Testis (tissue), 3 donors: ENCODE measurements around the gene CPSF4. TPM values are rescaled to one million over a fixed set of nuclear protein-coding genes. Genes with fewer than 3 reads are reported as not detected.

Experiments
- DNase-seq: peaks from one replicate; pipeline ENCODE4 v3.0.0-alpha.2; 2019
- H3K27ac ChIP-seq, 2 donors: fragments of 200-600 bp; sonication (generic); one replicate each; pipeline ENCODE4 v1.5.1; 2019
- H3K27me3 ChIP-seq: fragments of 200-600 bp; sonication (generic); one replicate; pipeline ENCODE4 v1.5.1; 2019
- H3K36me3 ChIP-seq: fragments of 200-600 bp; sonication (generic); one replicate; pipeline ENCODE4 v1.5.1; 2017; ENCODE audit warnings: low read depth; ENCODE audit errors: missing control alignments
- H3K4me1 ChIP-seq: fragments of 200-600 bp; sonication (generic); one replicate; pipeline ENCODE4 v1.5.1; 2019
- H3K4me3 ChIP-seq, 2 donors: fragments of 200-600 bp; sonication (generic); one replicate each; pipeline ENCODE4 v1.5.1; 2017 to 2019
- H3K9me3 ChIP-seq: fragments of 200-600 bp; sonication (generic); one replicate; pipeline ENCODE4 v1.5.1; 2017
- CTCF ChIP-seq, 3 experiments: fragments of 450-650 bp in 2 of 3; fragments of 200-600 bp in 1 of 3; sonication (generic) in 1 of 3; IDR thresholded peaks; one replicate each; pipeline ENCODE4 v1.5.1; 2016 to 2019; ENCODE audit warnings: antibody characterized with exemption in 3 of 3, mild to moderate bottlenecking in 2 of 3, moderate library complexity in 1 of 3
- POLR2A ChIP-seq: fragments of 450-650 bp; IDR thresholded peaks from one replicate; pipeline ENCODE4 v1.6.1; 2017; ENCODE audit warnings: antibody characterized with exemption, mild to moderate bottlenecking, moderate library complexity
- WGBS, 2 donors: methylation state at CpG; one replicate each; pipeline ENCODE4 v1.1.5; 2018; 5-methylcytosine and 5-hydroxymethylcytosine counted together
- intact Hi-C: fragments of 100-400 bp; cut with DNase I; formaldehyde crosslinking; loops from one replicate; pipeline ENCODE4 v1.15.1; 2023; ENCODE audit warnings: low total_unique reads
- polyA plus RNA-seq: library from polyadenylated mRNA; stranded (reverse); fragments of 350-450 nt; fragmentation: Illumina TruSeq; extraction: RNeasy Lipid Tissue Mini Kit (QIAGEN cat#74804); gene quantifications from one replicate; pipeline ENCODE4 v1.2.3, GENCODE V29; 2014; ENCODE audit warnings: low read depth, low replicate concordance; ENCODE audit not compliant: insufficient read depth
- total RNA-seq, 2 donors: library from RNA; depleted of rRNA; stranded (reverse); fragments of >200 nt; gene quantifications; one replicate each; pipeline ENCODE4 v1.2.3, GENCODE V29; 2016

The CPSF4 gene
- total and polyA plus RNA-seq, 3 donors from 2014 or later, result 82.4 to 130 (median 107) TPM

- Histone ChIP-seq H3K36me3 (no peaks in the 10 kb centered on the region), H3K27me3 (no peaks in the 10 kb centered on the region), H3K4me1 (peaks cover 6% of the 10 kb centered on the region), H3K4me3 (no peak overlapping the region), H3K9me3 (no peaks in the 10 kb centered on the region), H3K27ac (no peak overlapping the region)
- intact Hi-C loops, result no loop called here
- DNase-seq, result no peak
- TF ChIP-seq CTCF (IDR thresholded peaks at IDR 0.05) (no peak), POLR2A (no peak)
- 77 to 87% methylated on average over 5 of the region's 5 CpGs for WGBS, 2 donors
Observed at GRCh38 chr7:99485094-99485493, 46.4 kb downstream of the CPSF4 start.

GRCh38 chr7:99489235-99489634 lies 50.5 kb downstream of the CPSF4 start:
- Histone ChIP-seq H3K4me1 (no peaks in the 10 kb centered on the region), H3K27ac (no peak overlapping the region), H3K27me3 (no peaks in the 10 kb centered on the region), H3K4me3 (no peak overlapping the region), H3K9me3 (no peaks in the 10 kb centered on the region), H3K36me3 (peaks cover 4% of the 10 kb centered on the region)
- TF ChIP-seq POLR2A (no peak), CTCF (IDR thresholded peaks at IDR 0.05) (no peak)
- intact Hi-C loops, result no loop called here
- WGBS, 2 donors, result 89 to 95% methylated on average over 4 of the region's 4 CpGs
- DNase-seq, result no peak

GRCh38 chr7:99490878-99491277 lies 52.1 kb downstream of the CPSF4 start:
- Histone ChIP-seq H3K27ac (no peak overlapping the region), H3K36me3 (peaks cover 4% of the 10 kb centered on the region), H3K27me3 (no peaks in the 10 kb centered on the region), H3K4me1 (no peaks in the 10 kb centered on the region), H3K9me3 (no peaks in the 10 kb centered on the region), H3K4me3 (no peak overlapping the region)
- WGBS, 2 donors, result 66 to 75% methylated on average over 3 of the region's 3 CpGs
- no peak for DNase-seq
- TF ChIP-seq CTCF (IDR thresholded peaks at IDR 0.05) (no peak), POLR2A (no peak)
- intact Hi-C loops, result no loop called here

- H3K27me3 ChIP-seq, result no peaks in the 10 kb centered on the region
- H3K36me3 ChIP-seq, result peaks cover 4% of the 10 kb centered on the region
- 93 to 96% methylated on average over 6 of the region's 6 CpGs for WGBS, 2 donors
Observed at GRCh38 chr7:99493823-99494222, 55.1 kb downstream of the CPSF4 start.

More at GRCh38 chr7:99493823-99494222, 55.1 kb downstream of the CPSF4 start:
- TF ChIP-seq POLR2A (no peak), CTCF (IDR thresholded peaks at IDR 0.05) (no peak)
- Histone ChIP-seq H3K27ac (no peak overlapping the region), H3K4me3 (no peak overlapping the region), H3K4me1 (peaks cover 10% of the 10 kb centered on the region), H3K9me3 (no peaks in the 10 kb centered on the region)
- intact Hi-C loops, result no loop called here
- DNase-seq, result no peak
